ENCODE results near the gene MOK.
A peak's percentile ranks its signal among the peaks of the same experiment; 100 is the strongest.

The MOK gene

DNA sequence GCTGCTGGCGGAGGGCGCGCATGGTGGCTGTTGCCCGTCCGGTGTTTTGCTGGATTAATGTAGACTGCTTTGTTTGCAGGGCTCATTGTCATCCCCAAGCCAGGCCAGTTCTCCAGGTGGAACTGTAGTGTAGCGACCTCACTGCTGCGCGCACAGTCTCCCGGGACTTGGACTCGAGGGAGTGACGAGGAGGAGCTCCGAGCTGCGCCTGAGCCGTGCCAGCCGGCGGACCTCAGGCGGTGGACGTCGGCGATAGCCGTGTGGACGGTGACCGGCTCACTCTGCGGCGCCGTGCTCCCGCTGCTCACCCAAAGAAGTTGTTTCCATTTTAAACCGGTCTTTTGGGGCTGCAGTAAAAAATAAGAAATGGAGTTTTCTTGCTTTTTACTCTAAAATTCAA, 82.2 kb downstream of the MOK start:
- no peak for DNase-seq

GRCh38 chr14:102222009-102222575, 82.9 kb downstream of the MOK start:
- DNase-seq: no peak

GRCh38 chr14:102221026-102221425, 83.9 kb downstream of the MOK start:
- DNase-seq: no peak

DNA sequence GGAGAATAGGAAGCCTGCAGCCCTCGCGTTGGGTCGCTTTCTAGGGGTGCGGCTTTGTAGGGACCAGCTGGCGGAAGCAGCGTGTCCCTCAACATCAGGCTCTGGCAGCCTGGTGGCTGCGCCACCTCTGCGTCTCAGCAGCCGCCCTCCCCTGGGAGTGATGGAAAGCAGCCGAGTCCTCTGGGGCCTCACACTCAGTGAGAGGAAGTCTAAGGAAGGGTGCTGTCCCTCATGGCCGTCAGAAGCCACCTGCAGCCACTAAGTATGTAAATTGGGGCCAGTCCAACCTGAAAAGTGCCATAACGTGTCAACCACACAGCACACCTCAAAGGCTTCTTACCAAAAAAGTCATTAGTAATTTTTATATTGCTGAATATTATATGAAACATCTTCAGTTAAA, 84.9 kb downstream of the MOK start:
- no peak for DNase-seq

DNA sequence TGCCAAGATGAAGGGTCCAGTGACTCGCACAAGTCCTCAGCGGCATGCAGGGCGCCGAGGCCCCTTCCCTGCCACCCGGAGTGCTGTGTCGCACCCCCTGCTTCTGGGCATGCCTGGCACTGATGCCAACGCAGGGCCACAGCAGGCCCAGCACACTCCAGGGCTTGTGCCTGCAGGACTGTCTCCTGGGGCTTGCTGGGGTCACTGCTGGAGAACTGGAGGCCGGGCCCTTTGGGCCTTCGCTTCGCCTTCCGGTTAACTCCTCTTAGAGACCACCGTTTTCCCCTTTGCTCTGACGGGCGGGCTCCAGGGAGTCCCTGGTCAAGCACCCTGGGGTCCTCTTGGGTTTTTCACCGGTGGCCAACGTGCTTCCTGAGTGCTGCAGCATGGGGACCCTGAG, 85.6 kb downstream of the MOK start:
- DNase-seq: no peak

DNA sequence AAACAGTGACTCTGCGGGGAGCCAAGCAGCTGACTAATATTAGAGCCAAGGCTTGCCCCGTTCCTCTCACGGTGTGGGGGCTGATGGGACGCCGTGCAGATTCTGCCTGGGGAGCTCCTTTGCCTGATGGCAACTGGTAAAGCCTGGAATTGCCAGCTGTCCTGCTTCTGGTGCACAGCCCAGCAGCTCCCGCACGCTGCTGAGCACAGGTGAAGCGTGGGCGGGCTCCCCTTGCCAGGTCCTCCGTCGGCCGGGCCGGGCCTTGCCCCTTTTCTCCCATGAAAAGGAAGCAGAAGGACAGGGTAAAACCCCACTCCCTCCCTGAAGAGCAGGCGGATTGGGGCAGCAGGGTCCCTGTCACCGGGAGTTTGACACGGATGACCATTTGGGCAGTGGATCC, 86.3 kb downstream of the MOK start:
- DNase-seq: no peak

GRCh38 chr14:102217987-102218421, 87.0 kb downstream of the MOK start:
- DNase-seq: no peak

DNA sequence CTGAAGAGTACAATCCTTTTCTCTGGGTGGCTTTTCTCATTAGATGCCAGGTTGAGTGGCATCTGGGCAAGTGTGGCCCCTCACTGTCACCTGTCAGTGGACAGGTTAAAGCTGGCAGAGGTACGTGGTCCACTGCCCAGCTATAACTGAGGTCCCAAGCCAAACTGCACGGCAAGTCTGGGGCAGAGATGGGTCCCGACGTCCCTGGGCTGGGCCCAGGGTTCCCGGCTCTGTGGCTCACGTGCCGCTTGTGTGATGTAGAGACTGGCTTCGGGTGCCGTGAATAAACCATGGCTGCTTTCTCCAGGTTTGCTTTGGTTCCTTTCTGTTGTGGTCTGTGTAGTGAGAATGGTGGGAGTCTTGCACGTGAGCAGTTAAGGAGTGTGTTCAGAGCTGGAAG, 87.6 kb downstream of the MOK start:
- DNase-seq: no peak

GRCh38 chr14:102215576-102216250, 89.3 kb downstream of the MOK start:
- peak; percentile 86 for DNase-seq

DNA sequence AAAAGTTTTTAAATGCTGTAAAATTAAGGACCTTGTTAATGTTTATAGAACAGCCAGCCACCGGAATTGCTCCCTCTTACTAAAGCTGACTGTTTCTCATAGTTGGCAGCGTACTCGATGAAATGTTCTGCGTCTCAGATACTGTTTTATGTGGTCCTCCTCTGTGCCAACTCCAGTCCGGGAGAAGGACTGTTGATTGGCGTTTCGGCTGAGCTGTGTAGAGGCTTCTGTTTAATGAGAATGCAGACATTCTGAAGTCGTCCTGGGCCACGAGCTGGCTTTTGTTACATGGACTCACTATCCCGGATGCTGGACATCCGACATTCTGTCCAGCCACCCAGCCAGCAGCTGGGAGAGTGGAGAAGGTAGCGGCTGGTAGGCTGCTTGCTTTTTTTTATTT, 89.9 kb downstream of the MOK start:
- peak; percentile 73 for DNase-seq

- DNase-seq: no peak
Observed at GRCh38 chr14:102213984-102214658, 90.8 kb downstream of the MOK start.

DNA sequence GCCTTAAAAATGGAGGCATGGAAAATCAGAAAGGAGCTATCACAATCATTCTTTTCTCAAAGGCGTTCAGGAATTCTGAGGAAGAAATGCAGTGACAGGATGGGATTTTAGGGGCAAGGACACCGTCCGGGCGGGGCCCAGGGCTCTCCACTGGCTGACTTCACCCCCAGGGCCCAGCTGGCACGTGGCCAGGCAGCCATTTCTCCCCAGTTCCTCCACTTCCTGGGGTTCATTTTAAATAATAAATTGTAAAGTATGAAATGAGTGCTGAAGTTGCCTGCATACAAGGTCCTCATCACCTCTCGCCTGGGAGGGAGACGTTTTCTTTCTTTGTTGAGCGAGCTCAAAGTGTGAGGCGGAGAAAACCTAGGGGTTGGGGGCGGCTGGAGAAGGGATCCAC, 91.5 kb downstream of the MOK start:
- DNase-seq: no peak

- DNase-seq: no peak
Observed at GRCh38 chr14:102212845-102213244, 92.1 kb downstream of the MOK start.

GRCh38 chr14:102212356-102212755, 92.6 kb downstream of the MOK start:
- no peak for DNase-seq

GRCh38 chr14:102211240-102211639, 93.7 kb downstream of the MOK start:
- no peak for DNase-seq

GRCh38 chr14:102210421-102211042, 94.4 kb downstream of the MOK start:
- no peak for DNase-seq

DNA sequence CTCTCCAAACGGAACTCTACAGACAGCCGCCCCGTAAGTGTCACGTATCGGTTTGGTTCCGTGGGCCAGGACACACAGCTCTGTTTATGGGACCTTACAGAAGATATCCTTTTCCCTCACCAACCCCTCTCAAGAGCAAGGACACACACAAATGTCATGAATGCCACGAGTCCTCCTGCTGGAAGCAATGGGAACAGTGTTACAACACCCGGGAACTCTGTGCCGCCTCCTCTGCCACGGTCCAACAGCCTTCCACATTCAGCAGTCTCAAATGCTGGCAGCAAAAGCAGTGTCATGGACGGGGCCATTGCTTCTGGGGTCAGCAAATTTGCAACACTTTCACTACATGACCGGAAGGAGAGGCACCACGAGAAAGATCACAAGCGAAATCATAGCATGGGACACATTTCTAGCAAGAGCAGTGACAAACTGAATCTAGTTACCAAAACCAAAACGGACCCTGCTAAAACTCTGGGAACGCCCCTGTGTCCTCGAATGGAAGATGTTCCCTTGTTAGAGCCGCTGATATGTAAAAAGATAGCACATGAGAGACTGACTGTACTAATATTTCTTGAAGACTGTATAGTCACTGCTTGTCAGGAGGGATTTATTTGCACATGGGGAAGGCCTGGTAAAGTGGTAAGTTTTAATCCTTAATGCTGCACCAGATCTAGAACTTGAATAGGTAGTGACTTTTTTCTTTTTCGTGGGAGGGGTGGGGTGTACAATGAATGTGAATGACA, 95.6 kb downstream of the MOK start:
- no peak for DNase-seq

- no peak for DNase-seq
Observed at GRCh38 chr14:102208741-102209140, 96.2 kb downstream of the MOK start.

DNA sequence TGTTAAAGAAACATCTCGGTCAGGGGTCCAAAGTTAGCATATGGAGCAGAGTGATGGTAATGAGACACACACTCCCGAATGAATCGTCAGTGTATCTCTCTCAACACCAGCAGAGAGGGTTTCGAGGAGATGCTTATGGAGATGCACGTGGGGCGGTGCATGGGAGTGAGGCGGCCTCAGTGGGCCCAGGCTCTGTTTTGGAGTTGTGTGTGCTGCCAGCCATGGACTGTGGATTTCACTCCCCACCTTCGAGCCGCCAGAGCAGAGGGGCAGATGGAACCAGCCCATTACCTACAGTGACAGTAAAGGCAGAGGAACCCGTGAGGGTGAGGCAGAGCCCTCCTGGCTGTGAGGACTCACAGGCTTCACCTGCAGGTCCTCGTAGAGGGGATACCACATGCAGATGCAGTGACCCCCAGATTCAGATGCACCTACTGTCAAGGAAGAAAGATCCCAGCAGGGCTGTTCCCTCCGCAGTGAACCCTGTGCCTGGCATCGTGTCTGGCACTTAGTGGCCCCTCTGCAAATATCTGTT, 97.1 kb downstream of the MOK start:
- DNase-seq: no peak

DNA sequence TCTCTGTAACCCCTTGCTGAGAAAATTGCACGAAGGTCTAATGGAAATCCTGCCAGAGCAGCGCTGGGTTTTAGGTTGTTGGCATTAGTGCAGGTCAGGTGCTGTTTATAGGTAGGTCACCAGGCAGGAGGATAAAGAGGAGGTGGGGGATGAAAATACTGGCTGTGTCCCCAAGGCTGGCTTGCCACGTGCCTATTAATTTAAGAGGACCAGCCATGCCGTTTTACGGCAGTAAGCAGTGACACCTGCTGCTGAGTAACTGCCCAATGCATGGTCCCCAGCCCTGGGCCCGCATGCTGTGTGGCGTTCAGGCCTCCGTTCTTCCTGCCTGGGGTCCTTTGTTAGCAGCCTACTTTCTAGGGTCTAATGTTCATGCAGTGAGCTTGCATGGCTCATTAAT, 98.0 kb downstream of the MOK start:
- DNase-seq: no peak

DNA sequence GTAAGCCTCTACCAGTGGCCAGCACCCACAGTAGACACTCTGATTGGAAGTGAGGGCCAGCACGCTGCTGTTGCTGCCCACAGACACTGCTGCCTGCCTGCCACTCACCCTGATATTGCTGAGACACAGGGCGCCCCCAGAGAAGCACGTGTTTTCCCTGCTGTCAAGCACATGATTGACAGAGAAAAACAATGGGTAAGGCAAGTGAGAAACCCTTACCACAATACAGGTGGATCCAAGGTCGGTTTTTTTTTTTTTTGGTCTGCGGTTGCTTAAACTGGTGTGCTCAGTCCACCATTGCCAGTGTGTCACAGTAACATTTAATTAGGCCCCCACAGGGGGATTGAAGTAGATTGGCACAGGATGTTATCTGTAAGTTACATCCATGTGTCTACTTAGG, 99.4 kb downstream of the MOK start:
- DNase-seq: no peak

DNA sequence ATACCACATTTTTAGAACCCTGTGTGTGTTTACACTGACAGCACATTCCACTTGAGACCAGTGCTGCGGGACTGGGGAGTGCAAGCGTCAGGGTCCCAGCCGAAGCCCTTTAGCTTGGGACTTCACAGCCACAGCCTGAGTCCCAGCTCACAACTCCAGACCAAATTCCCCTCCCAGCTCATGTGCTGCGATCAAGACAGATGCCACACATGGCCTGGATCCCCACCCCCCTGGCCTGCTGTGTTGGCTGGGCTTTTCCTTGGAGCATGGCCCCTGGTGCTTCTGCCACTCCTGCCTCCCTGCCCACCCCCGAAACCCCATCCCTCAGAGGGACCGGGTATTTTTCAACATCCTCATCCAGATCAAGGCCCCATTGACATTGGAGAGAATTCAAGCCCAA, 101.6 kb downstream of the MOK start:
- DNase-seq: no peak

- no peak for DNase-seq
Observed at GRCh38 chr14:102202944-102203343, 102.0 kb downstream of the MOK start.
